ENCODE measurements around the gene RASGRP2. TPM values are rescaled to one million over a fixed set of nuclear protein-coding genes. Genes with fewer than 3 reads are reported as not detected.

The RASGRP2 gene
- polyA plus RNA-seq, 1 donor (not counting 4 experiments of a cell fraction or from before 2014, with no cell fraction given), result 0.49 TPM

DNA sequence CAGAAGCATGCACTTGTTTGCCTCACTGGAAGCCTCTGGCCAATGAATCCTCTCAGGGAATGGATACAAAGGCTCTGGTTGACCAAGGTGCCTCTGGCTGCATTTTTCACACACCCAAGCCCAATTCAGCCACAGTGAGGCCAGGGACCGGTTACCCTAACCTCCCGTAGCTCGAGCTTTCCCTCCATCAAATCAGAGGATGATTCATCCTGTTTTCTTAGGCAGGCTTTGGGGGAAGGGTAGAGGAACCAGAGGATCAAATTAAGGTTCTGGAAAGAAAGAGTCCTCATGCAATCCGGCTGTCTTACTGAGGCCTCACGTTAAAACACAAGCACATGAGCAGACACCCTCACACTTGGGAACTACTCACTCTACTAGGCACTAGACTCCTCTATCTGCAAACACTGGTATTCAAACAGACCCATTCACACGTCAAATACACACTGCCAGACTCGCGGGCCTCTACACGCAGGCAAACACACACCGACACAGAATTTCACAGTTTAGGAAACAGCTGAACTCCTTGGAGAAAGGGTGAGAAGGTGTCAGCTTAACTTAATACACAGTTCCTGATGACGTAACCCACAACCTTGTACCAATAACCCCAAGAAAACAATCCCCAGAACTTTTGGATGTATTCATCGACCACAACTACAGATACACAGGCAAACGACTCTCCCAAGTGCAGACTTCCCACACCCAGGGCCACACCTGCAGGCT is 33.4 kb downstream of the RASGRP2 start:
- no peak for DNase-seq (ENCODE audit: low read depth, low spot score)

DNA sequence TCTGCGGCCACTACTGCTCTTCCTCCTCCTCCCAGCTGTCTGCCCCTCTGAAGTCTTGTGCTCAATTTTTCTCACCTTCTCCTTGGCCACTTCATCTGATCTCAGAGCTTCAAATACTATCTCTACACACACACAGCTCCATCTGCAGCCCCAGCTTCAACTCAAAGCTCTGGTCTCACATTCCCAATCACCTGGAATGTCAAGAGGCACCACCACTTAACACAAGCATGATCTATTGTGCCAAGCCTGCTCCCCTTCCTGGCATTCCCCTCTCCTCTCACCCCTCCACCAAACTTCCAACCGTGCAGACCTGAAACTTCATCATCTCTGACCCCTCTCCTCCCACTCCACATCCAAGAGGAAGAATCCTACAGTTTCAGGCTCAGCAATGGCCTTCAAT is 38.4 kb downstream of the RASGRP2 start:
- DNase-seq (ENCODE audit: low read depth, low spot score) (no peak), FAIRE-seq (no peak)
- no peaks in the 10 kb centered on the region for H3K36me3 ChIP-seq (ENCODE audit: control insufficient read depth in 2 of 2, extremely low read depth in 1 of 2, insufficient read depth in 2 of 2, low read length in 2 of 2)
- H3K9me3 ChIP-seq (ENCODE audit: control insufficient read depth, low read depth, low read length), result no peaks in the 10 kb centered on the region
- no peak for TF ChIP-seq EZH2 (IDR thresholded peaks at IDR 0.05; ENCODE audit: low read length)
- TF ChIP-seq, protein P1, sequence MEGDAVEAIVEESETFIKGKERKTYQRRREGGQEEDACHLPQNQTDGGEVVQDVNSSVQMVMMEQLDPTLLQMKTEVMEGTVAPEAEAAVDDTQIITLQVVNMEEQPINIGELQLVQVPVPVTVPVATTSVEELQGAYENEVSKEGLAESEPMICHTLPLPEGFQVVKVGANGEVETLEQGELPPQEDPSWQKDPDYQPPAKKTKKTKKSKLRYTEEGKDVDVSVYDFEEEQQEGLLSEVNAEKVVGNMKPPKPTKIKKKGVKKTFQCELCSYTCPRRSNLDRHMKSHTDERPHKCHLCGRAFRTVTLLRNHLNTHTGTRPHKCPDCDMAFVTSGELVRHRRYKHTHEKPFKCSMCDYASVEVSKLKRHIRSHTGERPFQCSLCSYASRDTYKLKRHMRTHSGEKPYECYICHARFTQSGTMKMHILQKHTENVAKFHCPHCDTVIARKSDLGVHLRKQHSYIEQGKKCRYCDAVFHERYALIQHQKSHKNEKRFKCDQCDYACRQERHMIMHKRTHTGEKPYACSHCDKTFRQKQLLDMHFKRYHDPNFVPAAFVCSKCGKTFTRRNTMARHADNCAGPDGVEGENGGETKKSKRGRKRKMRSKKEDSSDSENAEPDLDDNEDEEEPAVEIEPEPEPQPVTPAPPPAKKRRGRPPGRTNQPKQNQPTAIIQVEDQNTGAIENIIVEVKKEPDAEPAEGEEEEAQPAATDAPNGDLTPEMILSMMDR (optimal IDR thresholded peaks at IDR 0.05 in 1 of 3, IDR thresholded peaks at IDR 0.05 in 1 of 3, conservative IDR thresholded peaks at IDR 0.05 in 1 of 3; ENCODE audit: extremely low read depth in 1 of 3, insufficient read depth in 2 of 3, low read length in 3 of 3), result no peak
- no peak overlapping the region for H3K9ac ChIP-seq (ENCODE audit: control insufficient read depth, extremely low read depth, insufficient read depth, low read length)
- dilution Hi-C loops (cut with MboI; ENCODE audit: extremely low pct_ligation_motif_present, low sequenced_read_pairs), result no loop called here
- no peak overlapping the region for H2AFZ ChIP-seq (ENCODE audit: control insufficient read depth, low read length)
- H3K4me3 ChIP-seq (ENCODE audit: control insufficient read depth in 2 of 3, extremely low read depth in 1 of 3, insufficient read depth in 2 of 3, low read depth in 1 of 3, low read length in 3 of 3), result no peak overlapping the region
- no peaks in the 10 kb centered on the region for H3K79me2 ChIP-seq (ENCODE audit: control insufficient read depth, insufficient read depth, low read length)
- H3K4me1 ChIP-seq (ENCODE audit: control insufficient read depth, extremely low read depth, insufficient read depth, low read length), result no peaks in the 10 kb centered on the region
- no peaks in the 10 kb centered on the region for H4K20me1 ChIP-seq (ENCODE audit: control insufficient read depth, extremely low read depth, insufficient read depth, low read length)
- no peaks in the 10 kb centered on the region for H3K9me1 ChIP-seq (ENCODE audit: control insufficient read depth, extremely low read depth, insufficient read depth, low read length)
- peaks cover 15% of the 10 kb centered on the region for H3K27me3 ChIP-seq (ENCODE audit: control insufficient read depth, extremely low read depth, insufficient read depth, low read length)
- no peak overlapping the region for H3K27ac ChIP-seq (ENCODE audit: control insufficient read depth, insufficient read depth, low read length)
- no peak overlapping the region for H3K4me2 ChIP-seq (ENCODE audit: control insufficient read depth, extremely low read depth, insufficient read depth, low read depth, low read length)

More for the DNA sequence above, 33.4 kb downstream of the RASGRP2 start:
- peaks cover 52% of the 10 kb centered on the region for H3K27me3 ChIP-seq (ENCODE audit: control insufficient read depth, extremely low read depth, insufficient read depth, low read length)
- FAIRE-seq, result no peak
- H3K36me3 ChIP-seq (ENCODE audit: control insufficient read depth in 2 of 2, extremely low read depth in 1 of 2, insufficient read depth in 2 of 2, low read length in 2 of 2), result no peaks in the 10 kb centered on the region
- no peaks in the 10 kb centered on the region for H3K9me3 ChIP-seq (ENCODE audit: control insufficient read depth, low read depth, low read length)
- H3K4me1 ChIP-seq (ENCODE audit: control insufficient read depth, extremely low read depth, insufficient read depth, low read length), result peaks cover 4% of the 10 kb centered on the region
- no peak overlapping the region for H3K9ac ChIP-seq (ENCODE audit: control insufficient read depth, extremely low read depth, insufficient read depth, low read length)
- no peaks in the 10 kb centered on the region for H4K20me1 ChIP-seq (ENCODE audit: control insufficient read depth, extremely low read depth, insufficient read depth, low read length)
- dilution Hi-C loops (cut with MboI; ENCODE audit: extremely low pct_ligation_motif_present, low sequenced_read_pairs), result no loop called here
- H3K9me1 ChIP-seq (ENCODE audit: control insufficient read depth, extremely low read depth, insufficient read depth, low read length), result no peaks in the 10 kb centered on the region
- H3K27ac ChIP-seq (ENCODE audit: control insufficient read depth, insufficient read depth, low read length), result no peak overlapping the region
- TF ChIP-seq, protein P1 (optimal IDR thresholded peaks at IDR 0.05 in 1 of 3, IDR thresholded peaks at IDR 0.05 in 1 of 3, conservative IDR thresholded peaks at IDR 0.05 in 1 of 3; ENCODE audit: extremely low read depth in 1 of 3, insufficient read depth in 2 of 3, low read length in 3 of 3), result no peak
- TF ChIP-seq EZH2 (IDR thresholded peaks at IDR 0.05; ENCODE audit: low read length), result no peak
- no peaks in the 10 kb centered on the region for H3K79me2 ChIP-seq (ENCODE audit: control insufficient read depth, insufficient read depth, low read length)
- H3K4me2 ChIP-seq (ENCODE audit: control insufficient read depth, extremely low read depth, insufficient read depth, low read depth, low read length), result no peak overlapping the region
- no peak overlapping the region for H3K4me3 ChIP-seq (ENCODE audit: control insufficient read depth in 2 of 3, extremely low read depth in 1 of 3, insufficient read depth in 2 of 3, low read depth in 1 of 3, low read length in 3 of 3)
- no peak overlapping the region for H2AFZ ChIP-seq (ENCODE audit: control insufficient read depth, low read length)

All from keratinocyte (primary cell).